Measurements from ENCODE around the gene CPN2. TPM values are rescaled to one million over a fixed set of nuclear protein-coding genes. Genes with fewer than 3 reads are reported as not detected.

CPN2 gene
- total RNA-seq, 8 experiments from 2014 or later, result 0.08 to 0.47 (median 0.15) TPM; not detected in 3

- Histone ChIP-seq H3K4me1 (replicated peaks in 1 of 2) (peaks cover 16 to 24% of the 10 kb centered on the region in 2 donors), H3K27ac (peak overlapping the region; percentile 24 to 27), H3K4me3 (no peak overlapping the region)
- ATAC-seq (replicated peaks in 6 of 8), result peak; percentile 52 to 94 (median 90)
- WGBS, 10 experiments, result 3 to 32% (median 20%) methylated on average over 4 to 10 of the region's 20 CpGs; no CpG with 5 or more reads in 4 of the 10 experiments
- in situ Hi-C loops (cut with MboI; ENCODE audit: low pct_unique_long_range_greater_than_20kb in 2 of 9, low sequenced_read_pairs in 9 of 9, unreplicated experiment in 9 of 9), result no loop called here
Measured at GRCh38 chr3:194364652-194365434, 13.7 kb upstream of the CPN2 start.

DNA sequence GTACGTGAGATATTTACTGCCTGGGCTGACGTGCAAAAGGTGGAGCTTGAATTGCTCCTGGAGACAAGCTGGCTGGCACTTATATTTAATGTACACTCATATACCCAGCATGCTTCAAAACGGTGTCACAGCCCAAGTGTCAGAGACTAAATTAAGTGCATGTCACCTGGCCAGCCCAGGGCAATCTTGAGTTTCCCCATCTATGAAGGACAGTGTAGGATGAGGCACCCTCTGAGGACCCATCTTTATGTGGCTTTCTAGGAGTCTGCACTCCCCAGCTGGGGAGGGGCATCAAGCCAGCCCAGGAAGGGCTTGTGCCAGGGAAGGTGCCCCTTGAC, 13.2 kb upstream of the CPN2 start:
- H3K27ac ChIP-seq, result peak overlapping the region; percentile 24 to 27
- H3K4me1 ChIP-seq (replicated peaks in 1 of 2), result peaks cover 16 to 24% of the 10 kb centered on the region in 2 donors
- no peak overlapping the region for H3K4me3 ChIP-seq
- ATAC-seq (replicated peaks in 6 of 8), result no peak
- 20 to 100% (median 70%) methylated on average over 1 to 2 of the region's 3 CpGs; no CpG with 5 or more reads in 6 of the 10 experiments for WGBS, 10 experiments
- in situ Hi-C loops (cut with MboI; ENCODE audit: low pct_unique_long_range_greater_than_20kb in 2 of 9, low sequenced_read_pairs in 9 of 9, unreplicated experiment in 9 of 9), result no loop called here

DNA sequence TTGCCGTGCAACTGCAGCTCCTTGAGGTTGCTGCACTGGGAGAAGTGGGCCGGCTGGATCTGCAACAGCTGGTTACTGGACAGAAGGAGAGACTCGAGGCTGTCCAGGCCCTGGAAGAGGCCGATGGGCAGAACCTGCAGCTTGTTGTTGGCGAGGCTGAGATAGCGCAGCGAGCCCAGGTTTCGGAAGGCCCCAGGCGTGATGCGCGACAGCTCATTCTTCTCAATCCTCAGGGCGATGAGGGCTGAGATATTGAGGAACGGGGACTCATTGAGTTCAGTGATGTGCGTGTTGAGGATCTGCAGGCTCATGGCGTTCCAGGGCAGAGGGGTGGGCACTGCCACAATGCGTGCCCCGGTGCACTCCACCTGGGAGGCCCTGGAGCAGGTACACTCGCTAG, 9.4 kb upstream of the CPN2 start:
- no peak for ATAC-seq (replicated peaks in 6 of 8)
- Histone ChIP-seq H3K4me3 (no peak overlapping the region), H3K27ac (no peak overlapping the region), H3K4me1 (replicated peaks in 1 of 2) (peaks cover 14% of the 10 kb centered on the region in 2 donors)
- WGBS, 10 experiments, result 66 to 97% (median 74%) methylated on average over 2 to 7 of the region's 18 CpGs; no CpG with 5 or more reads in 5 of the 10 experiments
- in situ Hi-C loops (cut with MboI; ENCODE audit: low pct_unique_long_range_greater_than_20kb in 2 of 9, low sequenced_read_pairs in 9 of 9, unreplicated experiment in 9 of 9), result no loop called here

DNA sequence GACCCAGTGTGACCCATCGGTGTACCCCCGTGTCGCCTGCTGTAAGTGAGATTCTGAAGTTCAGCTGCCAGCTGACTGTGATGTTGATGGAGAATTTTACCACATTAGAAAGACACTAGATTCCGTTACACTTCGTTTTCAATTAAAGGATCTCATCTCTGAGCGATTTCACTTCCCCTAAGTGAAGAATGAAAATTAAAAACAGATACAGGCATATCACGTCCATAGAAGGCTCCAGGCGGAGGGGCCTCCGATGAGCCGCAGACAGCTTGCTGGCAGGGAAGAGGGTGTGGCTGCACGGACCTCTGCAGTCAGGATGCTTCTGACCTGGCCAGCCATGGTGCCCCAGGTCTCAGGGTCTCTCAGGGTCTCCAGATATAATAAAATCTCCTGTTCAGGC, 6.6 kb upstream of the CPN2 start:
- no peak overlapping the region for H3K4me3 ChIP-seq
- H3K4me1 ChIP-seq (replicated peaks in 1 of 2), result peaks cover 4 to 11% of the 10 kb centered on the region in 2 donors
- WGBS, 10 experiments, result 50 to 100% (median 76%) methylated on average over 2 to 8 of the region's 11 CpGs; no CpG with 5 or more reads in 3 of the 10 experiments
- ATAC-seq (replicated peaks in 6 of 8), result no peak
- in situ Hi-C loops (cut with MboI; ENCODE audit: low pct_unique_long_range_greater_than_20kb in 2 of 9, low sequenced_read_pairs in 9 of 9, unreplicated experiment in 9 of 9), result no loop called here
- H3K27ac ChIP-seq, result no peak overlapping the region

GRCh38 chr3:194355379-194355778, 4.3 kb upstream of the CPN2 start:
- 0 to 90% (median 78%) methylated on average over 1 to 6 of the region's 7 CpGs; no CpG with 5 or more reads in 1 of the 10 experiments for WGBS, 10 experiments
- Histone ChIP-seq H3K4me3 (no peak overlapping the region), H3K4me1 (replicated peaks in 1 of 2) (peaks cover 4 to 16% of the 10 kb centered on the region in 2 donors), H3K27ac (no peak overlapping the region)
- ATAC-seq (replicated peaks in 6 of 8), result no peak
- in situ Hi-C loops (cut with MboI; ENCODE audit: low pct_unique_long_range_greater_than_20kb in 2 of 9, low sequenced_read_pairs in 9 of 9, unreplicated experiment in 9 of 9), result no loop called here

- peaks cover 4 to 16% of the 10 kb centered on the region in 2 donors for H3K4me1 ChIP-seq (replicated peaks in 1 of 2)
- 20 to 86% (median 66%) methylated on average over 1 to 2 of the region's 2 CpGs; no CpG with 5 or more reads in 4 of the 10 experiments for WGBS, 10 experiments
- no peak overlapping the region for H3K4me3 ChIP-seq
- H3K27ac ChIP-seq, result no peak overlapping the region
- ATAC-seq (replicated peaks in 6 of 8), result no peak
- in situ Hi-C loops (cut with MboI; ENCODE audit: low pct_unique_long_range_greater_than_20kb in 2 of 9, low sequenced_read_pairs in 9 of 9, unreplicated experiment in 9 of 9), result no loop called here
Measured at GRCh38 chr3:194354315-194354714, 3.2 kb upstream of the CPN2 start.

DNA sequence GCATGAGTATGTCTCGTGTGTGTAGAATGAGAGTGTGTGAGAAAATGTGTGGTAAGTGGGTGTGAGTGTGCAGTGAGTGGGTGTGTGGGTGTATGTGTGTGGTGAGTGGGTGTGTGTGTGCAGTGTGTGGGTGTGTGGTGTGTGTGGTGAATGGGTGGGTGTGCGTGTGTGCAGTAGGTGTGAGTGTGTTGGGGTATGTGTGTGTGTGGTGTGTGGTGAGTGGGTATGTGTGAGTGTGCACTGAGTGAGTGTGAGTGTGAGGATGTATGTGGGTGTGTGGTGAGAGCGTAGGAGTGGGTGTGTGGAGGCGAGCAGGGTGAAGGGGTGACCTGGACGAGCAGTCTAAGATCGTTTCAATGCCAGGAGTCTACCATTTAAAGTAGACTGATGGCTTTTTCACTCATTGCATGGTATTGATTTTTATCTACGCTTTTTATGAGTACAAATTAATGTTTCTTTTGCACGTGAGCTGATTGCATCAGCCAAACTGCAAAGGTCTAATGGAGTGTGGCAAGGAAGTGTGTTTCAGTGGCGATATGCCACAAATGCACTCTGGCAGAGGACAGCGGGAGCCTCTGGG, 1.6 kb upstream of the CPN2 start:
- Histone ChIP-seq H3K4me1 (replicated peaks in 1 of 2) (peaks cover 4 to 16% of the 10 kb centered on the region in 2 donors), H3K27ac (peak overlapping the region; percentile 91 to 95), H3K4me3 (no peak overlapping the region)
- peak in 5 of 8 experiments; percentile 72 to 90 (median 83) for ATAC-seq (replicated peaks in 6 of 8)
- WGBS, 10 experiments, result 61 to 93% (median 83%) methylated on average over 2 to 7 of the region's 10 CpGs
- in situ Hi-C loops (cut with MboI; ENCODE audit: low pct_unique_long_range_greater_than_20kb in 2 of 9, low sequenced_read_pairs in 9 of 9, unreplicated experiment in 9 of 9), result no loop called here

- Histone ChIP-seq H3K4me1 (replicated peaks in 1 of 2) (peaks cover 4 to 16% of the 10 kb centered on the region in 2 donors), H3K4me3 (no peak overlapping the region), H3K27ac (peak overlapping the region in 1 of 2 donors; percentile 89)
- WGBS, 10 experiments, result 33 to 100% (median 100%) methylated on average over 1 to 4 of the region's 14 CpGs; no CpG with 5 or more reads in 2 of the 10 experiments
- ATAC-seq (replicated peaks in 6 of 8), result no peak
- in situ Hi-C loops (cut with MboI; ENCODE audit: low pct_unique_long_range_greater_than_20kb in 2 of 9, low sequenced_read_pairs in 9 of 9, unreplicated experiment in 9 of 9), result no loop called here
Measured at GRCh38 chr3:194351952-194352536, 916 bp upstream of the CPN2 start.

DNA sequence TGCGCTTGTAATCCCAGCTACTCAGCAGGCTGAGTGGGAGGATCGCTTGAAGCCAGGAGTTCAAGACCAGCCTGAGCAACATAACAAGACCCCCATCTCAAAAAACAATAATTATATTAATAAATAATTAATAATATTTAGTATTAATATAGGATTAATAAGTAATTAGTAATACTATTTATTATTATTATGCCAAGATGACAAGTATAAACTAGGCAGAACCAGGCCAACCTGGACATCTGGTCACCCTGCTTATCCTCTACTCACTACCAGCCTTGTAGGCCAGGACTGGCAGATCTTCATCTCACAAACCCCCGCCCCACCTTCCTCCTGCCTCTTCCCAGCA, 429 bp downstream of the CPN2 start:
- H3K4me3 ChIP-seq, result no peak overlapping the region
- peaks cover 4 to 16% of the 10 kb centered on the region in 2 donors for H3K4me1 ChIP-seq (replicated peaks in 1 of 2)
- in situ Hi-C loops (cut with MboI; ENCODE audit: low pct_unique_long_range_greater_than_20kb in 2 of 9, low sequenced_read_pairs in 9 of 9, unreplicated experiment in 9 of 9), result no loop called here
- WGBS, 10 experiments, result 80 to 100% (median 94%) methylated on average over 1 to 3 of the region's 3 CpGs; no CpG with 5 or more reads in 7 of the 10 experiments
- ATAC-seq (replicated peaks in 6 of 8), result no peak
- H3K27ac ChIP-seq, result no peak overlapping the region

GRCh38 chr3:194348354-194348753, 2.8 kb downstream of the CPN2 start:
- ATAC-seq (replicated peaks in 6 of 8), result no peak
- in situ Hi-C loops (cut with MboI; ENCODE audit: low pct_unique_long_range_greater_than_20kb in 2 of 9, low sequenced_read_pairs in 9 of 9, unreplicated experiment in 9 of 9), result loop anchor here in 4 of 9 experiments (25.0 kb wide), 1 partner anchor 239 kb away; no protein-coding TSS in a partner anchor
- Histone ChIP-seq H3K4me3 (no peak overlapping the region), H3K27ac (no peak overlapping the region), H3K4me1 (replicated peaks in 1 of 2) (peaks cover 4 to 9% of the 10 kb centered on the region in 2 donors)
- 17 to 89% (median 73%) methylated on average over 1 to 5 of the region's 6 CpGs; no CpG with 5 or more reads in 4 of the 10 experiments for WGBS, 10 experiments

DNA sequence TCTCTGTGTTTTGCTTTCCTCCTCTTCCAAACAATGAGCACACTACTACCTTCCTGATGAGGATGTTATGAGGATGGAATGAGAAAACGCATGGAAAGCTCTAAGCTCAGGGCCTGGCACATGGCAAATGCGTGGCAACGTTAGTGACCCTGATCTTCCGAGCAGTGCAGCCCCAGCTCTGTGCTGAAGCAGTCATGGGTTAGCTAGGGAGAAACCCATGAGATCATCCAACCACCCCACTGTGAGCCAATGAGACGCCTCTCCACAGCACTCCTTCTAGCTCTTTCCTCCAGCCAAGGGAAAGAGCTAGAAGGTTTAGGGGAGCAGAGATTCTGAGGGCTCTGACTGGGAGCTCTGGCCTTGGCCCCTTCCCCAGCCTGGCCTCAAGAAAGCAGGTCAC, 4.5 kb downstream of the CPN2 start:
- in situ Hi-C loops (cut with MboI; ENCODE audit: low pct_unique_long_range_greater_than_20kb in 2 of 9, low sequenced_read_pairs in 9 of 9, unreplicated experiment in 9 of 9), result loop anchor here in 4 of 9 experiments (25.0 kb wide), 1 partner anchor 241 kb away; no protein-coding TSS in a partner anchor
- Histone ChIP-seq H3K4me3 (no peak overlapping the region), H3K4me1 (replicated peaks in 1 of 2) (no peaks in the 10 kb centered on the region), H3K27ac (no peak overlapping the region)
- peak; percentile 32 to 70 (median 64) for ATAC-seq (replicated peaks in 6 of 8)
- WGBS, 10 experiments, result 10 to 100% (median 85%) methylated on average over 1 to 2 of the region's 5 CpGs; no CpG with 5 or more reads in 6 of the 10 experiments

DNA sequence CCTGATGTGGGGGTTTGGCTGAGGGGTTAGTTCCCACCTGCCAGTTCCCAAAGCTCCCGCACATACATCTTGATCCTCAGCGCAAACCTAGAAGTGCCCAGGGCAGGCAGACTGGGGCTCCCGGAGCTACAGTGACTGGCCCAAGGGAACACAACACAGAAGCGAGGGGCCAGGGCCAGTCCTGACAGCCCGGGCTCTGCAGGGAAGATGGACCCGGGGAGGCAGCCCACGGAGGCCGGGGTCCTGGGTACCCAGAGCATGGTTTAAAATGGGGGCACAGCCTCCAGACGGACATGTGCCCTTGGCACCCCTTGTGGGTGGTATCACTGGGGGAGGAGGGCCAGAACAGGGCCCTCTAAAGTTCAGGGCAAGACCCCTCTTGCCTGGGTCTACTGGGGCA, 5.1 kb downstream of the CPN2 start:
- Histone ChIP-seq H3K4me1 (replicated peaks in 1 of 2) (no peaks in the 10 kb centered on the region), H3K4me3 (no peak overlapping the region), H3K27ac (no peak overlapping the region)
- ATAC-seq (replicated peaks in 6 of 8), result no peak
- in situ Hi-C loops (cut with MboI; ENCODE audit: low pct_unique_long_range_greater_than_20kb in 2 of 9, low sequenced_read_pairs in 9 of 9, unreplicated experiment in 9 of 9), result loop anchor here in 4 of 9 experiments (25.0 kb wide), 1 partner anchor 241 kb away; no protein-coding TSS in a partner anchor
- 80 to 85% methylated on average over 1 to 6 of the region's 9 CpGs; no CpG with 5 or more reads in 8 of the 10 experiments for WGBS, 10 experiments

DNA sequence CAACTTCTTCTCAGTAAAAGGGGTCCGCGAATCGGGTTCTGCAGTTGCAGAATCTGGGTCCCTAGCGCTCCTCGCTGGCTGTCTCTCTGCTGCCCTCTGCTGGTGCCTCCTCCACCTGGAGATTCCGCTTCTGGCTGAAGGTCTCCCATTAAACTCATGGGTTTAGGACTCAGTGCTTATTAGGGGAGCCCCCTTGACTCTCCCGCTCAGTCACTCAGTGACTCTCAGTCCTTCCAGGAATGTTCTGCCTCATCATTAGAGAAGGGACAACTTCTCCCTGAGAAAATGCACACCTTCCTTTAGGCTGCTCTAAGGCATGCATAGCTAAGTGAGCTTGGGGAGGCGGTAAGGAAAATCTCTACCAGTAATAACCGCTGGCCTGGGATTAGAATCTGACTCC, 7.1 kb downstream of the CPN2 start:
- peak; percentile 64 to 85 (median 70) for ATAC-seq (replicated peaks in 6 of 8)
- H3K27ac ChIP-seq, result no peak overlapping the region
- 0 to 48% (median 21%) methylated on average over 1 to 7 of the region's 9 CpGs for WGBS, 10 experiments
- no peak overlapping the region for H3K4me3 ChIP-seq
- in situ Hi-C loops (cut with MboI; ENCODE audit: low pct_unique_long_range_greater_than_20kb in 2 of 9, low sequenced_read_pairs in 9 of 9, unreplicated experiment in 9 of 9), result loop anchor here in 4 of 9 experiments (25.0 kb wide), 1 partner anchor 243 kb away; no protein-coding TSS in a partner anchor
- peaks cover 3 to 15% of the 10 kb centered on the region in 2 donors for H3K4me1 ChIP-seq (replicated peaks in 1 of 2)
